LNCaP clone FGC (cell line): ENCODE data around the gene DNAJB6.
A peak's percentile ranks its signal among the peaks of the same experiment; 100 is the strongest.

ENCODE experiments used
- DNase-seq: peaks from one replicate; pipeline ENCODE4 v3.0.0-alpha.2; 2011; ENCODE audit warnings: low read depth
- H3K4me3 ChIP-seq: 2 replicates; pipeline ENCODE4 v1.5.1; 2011; ENCODE audit warnings: mild to moderate bottlenecking, low read depth, low read length, control low read depth
- TF ChIP-seq, protein P1 (sequence below): IDR thresholded peaks from 2 replicates; pipeline ENCODE4 v1.5.1; 2012; ENCODE audit warnings: mild to moderate bottlenecking; ENCODE audit not compliant: control insufficient read depth, insufficient read depth; ENCODE audit errors: extremely low read depth

Gene DNAJB6

GRCh38 chr7:157432957-157433576 lies 96.3 kb downstream of the DNAJB6 start:
- peak; percentile 19 for DNase-seq
- TF ChIP-seq, protein P1, sequence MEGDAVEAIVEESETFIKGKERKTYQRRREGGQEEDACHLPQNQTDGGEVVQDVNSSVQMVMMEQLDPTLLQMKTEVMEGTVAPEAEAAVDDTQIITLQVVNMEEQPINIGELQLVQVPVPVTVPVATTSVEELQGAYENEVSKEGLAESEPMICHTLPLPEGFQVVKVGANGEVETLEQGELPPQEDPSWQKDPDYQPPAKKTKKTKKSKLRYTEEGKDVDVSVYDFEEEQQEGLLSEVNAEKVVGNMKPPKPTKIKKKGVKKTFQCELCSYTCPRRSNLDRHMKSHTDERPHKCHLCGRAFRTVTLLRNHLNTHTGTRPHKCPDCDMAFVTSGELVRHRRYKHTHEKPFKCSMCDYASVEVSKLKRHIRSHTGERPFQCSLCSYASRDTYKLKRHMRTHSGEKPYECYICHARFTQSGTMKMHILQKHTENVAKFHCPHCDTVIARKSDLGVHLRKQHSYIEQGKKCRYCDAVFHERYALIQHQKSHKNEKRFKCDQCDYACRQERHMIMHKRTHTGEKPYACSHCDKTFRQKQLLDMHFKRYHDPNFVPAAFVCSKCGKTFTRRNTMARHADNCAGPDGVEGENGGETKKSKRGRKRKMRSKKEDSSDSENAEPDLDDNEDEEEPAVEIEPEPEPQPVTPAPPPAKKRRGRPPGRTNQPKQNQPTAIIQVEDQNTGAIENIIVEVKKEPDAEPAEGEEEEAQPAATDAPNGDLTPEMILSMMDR: peak; percentile 73
- H3K4me3 ChIP-seq: peak overlapping the region; percentile 48

DNA sequence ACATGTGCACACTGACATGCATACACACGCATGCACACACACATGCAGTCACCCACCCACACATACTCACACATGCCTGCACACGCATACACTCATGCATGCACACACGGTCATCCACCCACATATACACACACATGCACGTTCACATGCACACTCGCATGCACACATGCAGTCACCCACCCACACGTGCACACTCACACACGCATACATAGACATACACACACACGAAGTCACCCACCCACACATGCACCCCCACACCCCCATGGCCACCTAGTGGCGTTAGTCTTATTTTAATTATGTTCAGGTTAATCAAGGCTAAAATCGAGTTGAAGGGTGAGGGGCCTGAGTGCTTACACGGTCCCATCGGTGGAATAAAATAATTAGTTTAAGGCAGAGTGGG lies 96.8 kb downstream of the DNAJB6 start:
- H3K4me3 ChIP-seq: no peak overlapping the region
- TF ChIP-seq, protein P1: no peak
- DNase-seq: no peak

DNA sequence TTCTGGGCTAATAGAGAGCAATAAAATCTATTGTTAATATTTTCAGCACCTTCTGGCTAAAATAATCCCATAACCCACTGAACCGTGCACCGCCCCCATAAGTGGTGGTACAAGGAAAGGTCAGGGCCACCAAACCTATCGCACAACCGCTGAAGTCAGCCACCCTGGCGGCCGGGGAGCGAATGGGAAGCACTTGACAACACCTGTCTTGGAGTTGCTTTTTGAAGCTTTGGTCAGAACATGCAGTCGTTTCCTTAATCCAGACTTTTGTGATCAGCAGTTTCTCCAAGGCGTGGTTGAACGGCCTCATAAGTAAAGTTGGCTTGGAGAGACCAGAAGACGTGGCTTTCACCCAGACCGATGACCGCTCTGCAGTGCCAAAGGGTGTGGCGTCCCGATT lies 97.4 kb downstream of the DNAJB6 start:
- no peak overlapping the region for H3K4me3 ChIP-seq
- DNase-seq: no peak
- TF ChIP-seq, protein P1: no peak

DNA sequence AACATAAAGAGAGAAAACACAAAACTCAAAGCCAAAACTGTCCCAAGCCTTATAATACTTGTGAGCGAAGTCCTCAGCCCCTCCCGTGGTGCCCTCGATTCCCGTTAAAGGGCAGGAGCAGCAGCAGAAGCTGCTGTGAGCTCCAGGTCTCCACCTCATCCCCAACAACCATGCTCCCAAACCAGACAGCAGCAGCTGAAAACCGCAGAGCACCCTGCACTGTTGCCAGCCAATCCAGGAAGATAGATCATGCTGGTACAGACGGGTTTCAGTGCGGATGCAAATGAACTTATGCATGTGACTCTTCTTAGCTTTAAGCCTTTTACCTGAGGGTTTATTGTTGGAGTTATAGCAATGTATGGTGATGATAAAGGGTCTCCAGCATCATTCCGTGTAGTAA lies 97.9 kb downstream of the DNAJB6 start:
- no peak for DNase-seq
- H3K4me3 ChIP-seq: no peak overlapping the region
- TF ChIP-seq, protein P1: no peak

- H3K4me3 ChIP-seq: no peak overlapping the region
- DNase-seq: no peak
- TF ChIP-seq, protein P1: no peak
Measured at GRCh38 chr7:157436076-157436475, 99.3 kb downstream of the DNAJB6 start.

DNA sequence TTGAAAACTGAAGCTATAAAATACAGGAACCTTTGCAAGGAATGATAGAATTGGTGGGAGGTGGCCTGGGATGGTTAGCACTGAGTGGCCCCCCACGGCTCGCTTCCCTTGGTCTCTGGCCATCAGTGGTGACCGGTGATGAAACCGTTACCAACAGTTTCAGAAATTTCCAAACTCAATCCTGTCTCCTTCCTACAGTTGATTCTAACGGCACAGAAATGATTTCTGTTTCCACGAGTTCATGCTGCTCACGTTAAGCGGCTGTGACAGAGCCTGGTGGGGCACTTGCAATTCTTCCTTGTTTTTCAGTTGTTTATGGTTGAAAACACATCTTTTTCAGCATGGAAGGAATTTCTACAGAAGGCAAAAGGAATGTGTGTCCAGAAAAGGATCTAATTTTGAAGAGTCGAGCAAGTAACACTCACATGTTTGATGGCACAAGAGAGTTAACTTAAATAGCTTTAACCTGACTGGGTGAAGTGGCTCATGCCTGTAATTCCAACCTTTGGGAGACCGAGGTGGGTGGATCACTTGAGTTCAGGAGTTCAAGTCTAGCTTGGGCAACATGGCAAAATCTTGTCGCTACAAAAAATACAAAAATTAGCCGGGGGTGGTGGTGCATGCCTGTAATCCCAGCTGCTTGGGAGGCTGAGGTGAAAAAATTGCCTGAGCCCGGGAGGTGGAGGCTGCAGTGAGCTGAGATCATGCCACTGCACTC lies 100.1 kb downstream of the DNAJB6 start:
- TF ChIP-seq, protein P1: no peak
- DNase-seq: no peak
- no peak overlapping the region for H3K4me3 ChIP-seq

GRCh38 chr7:157437519-157438061 lies 100.8 kb downstream of the DNAJB6 start:
- no peak overlapping the region for H3K4me3 ChIP-seq
- TF ChIP-seq, protein P1: no peak
- no peak for DNase-seq
